Raji (cell line): ENCODE data around the gene S100A3.

Source experiments
- POLR2A ChIP-seq: IDR thresholded peaks from 2 replicates; pipeline ENCODE4 v1.6.1; 2011; ENCODE audit warnings: low read depth, low read length, control low read depth; ENCODE audit not compliant: insufficient read depth

Gene S100A3

DNA sequence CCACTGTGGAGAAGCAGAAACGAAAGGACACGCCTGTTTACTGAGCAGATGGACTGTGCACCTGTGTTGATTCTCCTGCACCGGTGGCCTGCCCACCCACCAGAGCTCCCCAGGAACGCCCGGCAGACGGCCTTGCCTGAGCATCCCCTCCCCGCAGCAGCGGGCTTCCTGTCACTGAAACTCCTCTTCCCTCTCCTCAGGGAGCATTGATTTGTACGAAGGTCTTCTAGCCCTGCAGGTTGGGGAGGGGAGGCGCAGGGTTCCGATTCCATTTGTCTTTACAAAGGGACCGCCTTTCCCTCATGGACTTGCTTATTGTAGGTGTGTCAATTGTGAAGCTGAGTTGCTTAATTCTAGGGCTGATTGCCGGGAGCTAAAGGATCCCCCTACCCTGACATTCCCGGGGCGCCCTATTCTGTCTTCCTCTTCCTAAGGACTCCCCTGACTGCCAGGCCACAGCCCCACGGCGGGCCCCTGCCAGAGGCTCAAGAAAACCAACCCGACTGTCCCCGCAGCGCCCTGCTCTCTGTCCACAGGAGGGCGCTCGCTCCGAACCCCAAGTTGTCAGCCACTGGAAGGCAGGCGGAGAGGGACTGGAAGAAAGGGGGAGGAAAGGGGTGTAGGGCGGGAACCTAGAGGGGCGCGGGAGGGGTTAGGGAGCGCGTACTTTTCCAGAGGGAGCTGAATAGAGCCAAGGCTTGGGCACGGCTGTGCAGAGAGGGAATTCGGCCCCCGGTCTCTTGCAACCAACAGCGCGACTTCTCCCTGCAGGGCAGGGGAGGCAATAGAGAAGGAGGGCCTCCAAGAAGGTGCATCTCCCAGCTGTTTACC is 16.1 kb downstream of the S100A3 start:
- no peak for TF ChIP-seq POLR2A

- no peak for TF ChIP-seq POLR2A
Measured at GRCh38 chr1:153532181-153532580, 16.9 kb downstream of the S100A3 start.

GRCh38 chr1:153531638-153532037 is 17.4 kb downstream of the S100A3 start:
- no peak for TF ChIP-seq POLR2A

DNA sequence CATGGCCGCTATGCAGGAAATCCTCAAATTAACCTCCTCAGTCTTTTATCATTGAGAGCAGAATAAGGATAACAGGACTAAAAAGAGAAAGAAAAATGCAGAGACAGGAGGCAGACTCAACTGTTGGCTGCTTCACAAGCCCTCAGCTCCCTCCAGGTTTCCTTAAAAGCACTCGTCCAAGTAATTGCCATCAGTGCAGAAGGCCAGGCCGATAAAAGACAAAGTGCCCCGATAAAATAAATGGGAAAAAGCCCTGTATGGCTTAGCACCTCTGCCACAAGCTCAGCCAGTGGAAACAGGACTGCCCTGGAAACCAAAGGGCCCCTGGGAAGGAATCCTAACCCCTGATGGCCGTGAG is 21.4 kb downstream of the S100A3 start:
- no peak for TF ChIP-seq POLR2A

DNA sequence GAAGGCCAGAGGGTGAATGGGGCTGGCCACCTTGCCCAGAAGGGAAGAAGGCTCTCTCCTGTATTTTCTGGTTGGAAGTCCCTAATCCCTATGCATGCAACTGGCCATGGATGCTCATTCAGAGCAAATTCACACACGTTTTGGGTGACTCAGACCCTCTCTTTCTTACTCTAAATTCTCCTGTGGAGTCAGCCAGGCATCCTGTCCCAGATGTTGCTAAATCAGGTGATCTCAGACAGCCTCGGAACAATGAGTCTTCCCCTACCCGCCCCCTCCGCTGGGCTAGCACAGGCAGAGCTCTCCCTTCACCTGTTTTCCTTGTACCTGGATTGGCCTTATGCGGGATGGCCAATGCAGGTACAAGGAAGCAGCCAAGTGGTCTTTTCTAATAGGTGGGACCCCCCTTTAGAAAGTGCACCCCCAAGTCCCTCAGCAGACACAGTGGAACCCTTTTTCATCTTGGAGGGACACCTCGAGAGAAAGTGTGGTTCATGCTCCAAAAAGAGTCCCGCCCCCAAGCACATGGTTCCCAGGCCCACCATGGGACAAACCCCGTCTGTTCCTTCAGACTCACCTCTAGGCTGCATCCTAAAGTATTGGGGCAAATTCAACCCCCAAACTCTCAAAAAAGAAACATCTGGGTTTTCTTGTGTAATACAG is 21.9 kb downstream of the S100A3 start:
- no peak for TF ChIP-seq POLR2A

GRCh38 chr1:153526132-153526543 is 22.9 kb downstream of the S100A3 start:
- TF ChIP-seq POLR2A: no peak

- TF ChIP-seq POLR2A: no peak
Measured at GRCh38 chr1:153525088-153525728, 23.9 kb downstream of the S100A3 start.

- no peak for TF ChIP-seq POLR2A
Measured at GRCh38 chr1:153520818-153521476, 28.1 kb downstream of the S100A3 start.

DNA sequence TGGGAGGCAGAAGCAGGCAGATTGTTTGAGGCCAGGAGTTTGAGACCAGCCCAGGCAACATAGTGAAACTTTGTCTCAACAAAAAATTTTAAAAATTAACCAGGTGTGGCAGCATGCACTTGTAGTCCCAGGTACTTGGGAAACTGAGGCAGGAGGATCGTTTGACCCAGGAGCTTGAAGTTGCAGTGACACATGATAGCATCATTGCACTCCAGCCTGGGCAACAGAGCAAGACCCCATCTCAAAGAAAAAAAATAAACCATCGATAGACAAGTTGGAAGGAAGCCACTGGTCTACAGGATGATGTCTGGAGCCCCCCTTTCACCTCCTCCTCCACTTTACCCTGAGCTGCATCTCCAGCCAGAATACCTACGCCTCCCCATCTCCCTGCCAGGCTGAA is 29.8 kb downstream of the S100A3 start:
- no peak for TF ChIP-seq POLR2A

DNA sequence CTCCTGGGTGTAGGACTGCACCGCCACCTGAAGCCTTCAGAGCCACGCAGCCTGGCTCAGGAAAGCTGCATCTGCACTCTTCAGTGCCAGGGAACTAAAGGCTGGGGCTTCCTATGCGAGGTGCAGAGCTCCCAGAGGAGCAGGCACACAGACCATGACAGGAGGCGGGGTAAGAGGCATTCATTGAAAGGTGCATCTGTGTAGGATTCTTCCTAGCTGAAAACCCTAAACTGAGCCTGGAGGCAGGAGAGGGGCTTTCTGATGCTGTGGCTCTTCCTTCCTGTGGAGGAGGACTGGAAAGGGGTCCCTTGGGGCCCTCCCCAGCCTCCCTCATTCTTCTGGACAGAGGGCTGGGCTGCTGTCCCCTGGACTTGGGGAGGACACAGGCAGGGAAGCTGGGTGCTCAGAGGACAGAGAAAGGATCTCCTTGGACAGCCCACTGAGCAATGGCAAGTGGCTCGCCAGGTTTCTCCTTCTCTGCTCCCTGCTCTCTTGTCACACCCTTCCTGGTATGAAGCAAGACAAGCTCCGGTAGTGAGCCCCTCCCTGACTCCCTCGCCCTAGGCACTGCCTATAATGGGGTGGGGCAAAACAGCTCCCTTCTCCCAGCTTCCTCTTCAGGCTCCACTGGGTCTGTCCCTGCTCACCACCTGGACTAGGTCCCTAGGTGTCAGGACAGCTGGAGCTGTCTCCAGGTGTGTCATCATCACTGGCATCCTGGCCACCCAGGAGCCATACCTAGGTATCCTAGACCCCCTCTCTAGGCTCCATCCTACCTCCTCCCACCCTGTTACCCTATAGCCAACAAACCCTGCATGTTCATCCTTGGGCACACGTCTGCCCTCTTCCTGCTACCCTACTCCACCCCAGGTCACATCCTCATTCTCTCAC is 33.3 kb downstream of the S100A3 start:
- TF ChIP-seq POLR2A: no peak

- TF ChIP-seq POLR2A: no peak
Measured at GRCh38 chr1:153513666-153514065, 35.4 kb downstream of the S100A3 start.

GRCh38 chr1:153513023-153513422 is 36.0 kb downstream of the S100A3 start:
- TF ChIP-seq POLR2A: no peak

DNA sequence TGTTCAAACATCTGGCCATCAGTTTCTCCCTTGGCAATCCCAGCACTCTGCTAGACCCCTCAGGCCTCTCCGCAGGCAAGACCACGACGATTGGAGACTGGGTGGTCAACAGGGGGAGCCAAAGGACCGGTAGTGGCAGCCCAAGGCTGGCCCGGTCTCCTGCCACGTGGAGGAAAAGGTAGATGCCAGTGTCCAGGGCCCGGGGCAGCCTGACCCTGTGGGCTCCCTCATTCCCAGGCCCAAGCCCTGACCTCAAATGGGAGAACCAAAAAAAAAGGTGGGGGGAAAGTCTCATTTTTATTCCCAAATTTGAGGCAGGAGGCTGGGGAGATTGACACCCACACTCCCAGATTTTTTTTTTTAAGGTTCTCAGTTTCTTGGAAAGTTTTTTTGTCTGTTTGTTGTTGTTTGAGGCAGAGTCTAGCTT is 38.1 kb downstream of the S100A3 start:
- no peak for TF ChIP-seq POLR2A

GRCh38 chr1:153509729-153510354 is 39.2 kb downstream of the S100A3 start:
- TF ChIP-seq POLR2A: no peak

DNA sequence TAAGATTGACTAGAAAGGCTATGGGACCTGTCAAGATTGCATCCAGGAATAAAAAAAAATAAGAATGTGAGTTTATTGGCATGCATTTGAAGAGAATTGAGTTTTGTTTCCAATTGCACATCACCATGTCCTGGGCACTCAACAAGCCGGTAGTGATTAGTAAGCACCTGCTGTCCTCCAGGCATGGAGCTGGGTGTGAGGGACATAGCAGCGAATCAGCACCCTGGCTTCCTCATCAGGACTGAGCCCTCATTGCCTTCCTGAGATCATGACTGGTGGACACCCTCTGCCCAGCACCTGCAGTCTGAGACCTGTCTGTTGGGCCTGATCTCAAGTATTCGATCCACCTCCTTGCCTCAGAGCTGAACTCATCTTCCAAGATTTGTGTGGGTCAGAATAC is 40.0 kb downstream of the S100A3 start:
- TF ChIP-seq POLR2A: no peak
